C4-2B (cell line): Measurements from ENCODE around the gene GNL2.

Source experiments
- H3K27ac ChIP-seq: fragments of 450-650 bp; 2 replicates; pipeline ENCODE4 v1.5.1; 2017
- CTCF ChIP-seq: fragments of 450-650 bp; conservative IDR thresholded peaks from 2 replicates; pipeline ENCODE4 v1.5.1; 2017; ENCODE audit warnings: mild to moderate bottlenecking
- ZFX ChIP-seq: fragments of 450-650 bp; IDR thresholded peaks from 2 replicates; pipeline ENCODE4 v1.6.1; 2017

GNL2 gene

GRCh38 chr1:37558411-37558810 is 37.3 kb downstream of the GNL2 start:
- no peak for TF ChIP-seq CTCF
- no peak overlapping the region for H3K27ac ChIP-seq

DNA sequence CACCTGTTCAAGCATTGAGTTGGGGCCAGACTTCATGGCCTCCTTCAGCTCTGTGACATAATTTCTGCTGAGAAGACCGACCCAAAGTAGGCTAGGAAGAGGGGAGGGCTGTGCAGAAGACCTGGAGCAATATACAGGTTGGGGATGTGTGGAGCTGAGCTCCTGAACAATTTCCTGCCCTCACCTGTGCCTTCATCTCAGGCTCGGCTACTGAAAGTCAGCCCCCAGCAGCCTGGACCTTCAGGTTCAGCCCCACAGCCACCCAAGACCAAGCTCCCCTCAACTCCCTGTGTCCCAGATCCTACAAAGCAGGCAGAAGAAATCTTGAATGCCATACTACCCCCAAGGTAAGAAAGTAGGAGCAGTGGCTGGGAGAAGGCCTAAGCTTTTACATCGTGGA is 38.3 kb downstream of the GNL2 start:
- H3K27ac ChIP-seq, result no peak overlapping the region
- TF ChIP-seq ZFX (no peak), CTCF (no peak)

DNA sequence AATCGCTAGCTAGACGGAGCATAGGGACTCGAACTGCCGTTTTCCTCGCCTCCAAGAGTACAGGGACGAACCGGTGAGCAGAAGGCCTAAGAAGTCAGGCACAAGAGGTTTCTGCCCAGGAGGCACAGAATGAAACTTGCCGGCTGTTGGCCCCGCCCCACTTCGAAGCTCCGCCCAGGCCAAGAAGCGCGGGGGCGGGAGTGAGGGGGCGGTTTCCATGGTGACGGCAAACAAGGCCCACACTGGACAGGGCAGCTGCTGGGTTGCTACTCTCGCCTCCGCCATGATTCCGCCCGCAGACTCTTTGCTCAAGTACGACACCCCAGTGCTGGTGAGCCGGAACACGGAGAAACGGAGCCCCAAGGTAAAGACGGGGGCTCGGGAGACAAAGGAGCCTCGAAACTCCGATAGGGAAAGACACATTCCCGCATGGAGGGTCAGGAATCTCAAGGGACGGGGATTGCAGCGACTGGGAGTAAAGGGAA is 39.0 kb downstream of the GNL2 start, which contains the start of gene DNALI1:
Gene DNALI1 (plus strand): TSS at position 229 of the 485 bp plus-strand sequence. CDS start 55 bp downstream, at position 284.
- no peak within 1 kb of the TSS for H3K27ac ChIP-seq
- TF ChIP-seq ZFX, result no peak
- TF ChIP-seq CTCF, result no peak

DNA sequence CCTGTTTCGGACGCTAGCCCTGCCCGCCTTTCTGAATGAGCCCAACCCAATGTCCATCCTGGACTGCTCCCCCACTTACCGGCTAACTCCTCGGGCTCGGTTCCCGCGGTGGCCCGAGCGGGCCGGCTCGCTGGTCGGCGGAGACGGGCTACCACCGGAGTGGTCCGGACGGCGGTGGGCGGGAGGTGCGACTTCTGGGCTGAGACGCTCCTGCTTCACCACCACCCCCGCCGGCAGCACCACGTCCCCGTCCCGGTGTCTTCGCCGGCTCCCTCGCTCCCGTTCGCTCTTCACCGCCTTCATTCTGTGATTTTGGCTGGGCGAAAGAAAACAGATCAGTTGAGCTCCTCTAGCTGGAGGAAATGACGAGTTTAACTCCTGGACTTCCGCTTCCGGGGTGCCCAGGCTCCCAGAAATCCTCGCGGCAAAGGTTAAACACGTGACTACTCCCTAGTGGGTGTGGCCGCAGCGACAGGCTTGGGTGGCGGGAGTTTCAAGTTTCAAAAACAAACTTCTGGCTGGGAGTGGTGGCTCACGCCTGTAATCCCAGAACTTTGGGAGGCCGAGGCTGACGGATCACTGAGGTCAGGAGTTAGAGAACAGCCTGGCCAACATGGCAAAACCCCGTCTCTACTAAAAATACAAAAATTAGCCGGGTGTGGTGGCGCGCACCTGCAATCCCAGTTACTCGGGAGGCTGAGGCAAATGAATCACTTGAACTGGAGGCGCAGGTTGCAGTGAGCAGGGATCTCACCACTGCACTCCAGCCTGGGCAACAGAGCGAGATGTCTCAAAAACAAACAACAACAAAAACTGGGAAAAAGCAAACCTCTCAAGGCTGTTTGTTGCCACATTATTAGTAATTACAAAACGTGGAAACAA is 41.6 kb downstream of the GNL2 start, which contains the start of gene SNIP1:
Gene SNIP1 (minus strand): TSS at position 367 of the 882 bp plus-strand sequence. CDS start 64 bp downstream, at position 303.
- H3K27ac ChIP-seq, result peak within 1 kb of the TSS; percentile 88
- no peak for TF ChIP-seq ZFX
- no peak for TF ChIP-seq CTCF

DNA sequence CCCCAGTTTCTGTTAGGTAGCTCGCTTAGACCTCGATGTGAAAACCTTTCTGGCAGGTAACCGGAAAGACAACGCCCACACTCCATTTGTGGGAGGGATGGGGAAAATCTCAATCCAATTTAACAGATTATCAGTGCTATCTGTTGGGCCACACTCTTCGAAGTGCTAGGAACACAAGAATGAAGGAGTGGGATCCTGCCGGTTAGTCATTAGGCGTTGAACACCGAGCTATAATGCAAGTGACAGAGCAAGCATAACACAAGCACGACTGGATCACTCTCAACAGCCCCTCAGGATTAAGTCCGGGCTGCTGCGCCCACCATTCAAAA is 42.2 kb downstream of the GNL2 start:
- TF ChIP-seq CTCF (no peak), ZFX (no peak)
- H3K27ac ChIP-seq, result peak overlapping the region; percentile 88

GRCh38 chr1:37549341-37549740 is 46.4 kb downstream of the GNL2 start:
- no peak overlapping the region for H3K27ac ChIP-seq
- TF ChIP-seq ZFX (no peak), CTCF (no peak)

- no peak overlapping the region for H3K27ac ChIP-seq
- TF ChIP-seq ZFX (no peak), CTCF (no peak)
Measured at GRCh38 chr1:37545019-37545418, 50.7 kb downstream of the GNL2 start.
